ENCODE measurements around the gene RAP2B. TPM values are rescaled to one million over a fixed set of nuclear protein-coding genes. Genes with fewer than 3 reads are reported as not detected.

The RAP2B gene
- polyA plus RNA-seq, 1 donor from 2014 or later, result 3.9 TPM

DNA sequence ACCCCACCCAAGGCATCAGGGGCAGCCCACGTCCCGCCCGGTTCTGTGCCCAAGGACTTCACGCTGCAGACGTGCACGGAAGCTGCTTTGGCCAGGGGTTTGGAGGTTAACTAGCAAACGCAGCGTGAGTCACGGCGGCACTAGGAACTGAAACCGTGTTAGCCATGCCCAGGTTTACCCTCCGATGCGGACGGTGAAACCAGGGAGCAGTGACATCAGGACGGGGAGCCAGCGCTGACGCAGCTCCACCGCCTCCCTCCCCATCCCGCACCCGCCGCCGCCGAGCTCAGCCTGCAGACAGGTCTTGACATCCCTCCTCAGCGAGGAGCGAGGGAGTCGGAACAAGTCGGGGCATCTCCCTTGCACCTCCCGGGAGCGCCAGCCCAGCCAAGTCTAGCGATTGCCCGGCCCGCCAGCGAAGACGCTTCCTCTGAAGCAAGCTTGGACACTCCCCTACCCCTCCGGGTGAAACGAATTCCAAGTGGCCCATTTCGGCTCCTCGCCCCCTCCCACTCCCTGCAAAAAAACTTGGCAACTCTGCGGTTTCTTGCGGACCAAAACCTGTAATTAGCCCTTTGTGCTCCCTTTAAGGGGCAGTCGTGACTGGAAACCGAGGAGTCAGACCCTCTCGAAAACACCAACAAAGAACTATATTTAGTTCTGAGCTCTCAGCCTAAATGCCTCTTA lies 1.4 kb upstream of the RAP2B start:
- Histone ChIP-seq H3F3A (ENCODE audit: insufficient read depth, low read length, poor library complexity, severe bottlenecking) (no peaks in the 10 kb centered on the region), H3K27me3 (ENCODE audit: insufficient read depth, low read depth, low read length) (no peaks in the 10 kb centered on the region), H3K9me2 (ENCODE audit: insufficient read depth, low read length) (no peaks in the 10 kb centered on the region), H3K27ac (ENCODE audit: low read length) (no peak overlapping the region), H3K4me2 (ENCODE audit: low read length) (peak overlapping the region; percentile 90), H4K20me1 (ENCODE audit: insufficient read depth) (no peaks in the 10 kb centered on the region), H3K9ac (ENCODE audit: low read length) (peak overlapping the region; percentile 38), H3K36me3 (ENCODE audit: insufficient read depth, low read length) (no peaks in the 10 kb centered on the region), H3K9me3 (ENCODE audit: low read length) (no peaks in the 10 kb centered on the region), H3K4me3 (ENCODE audit: low read length) (peak overlapping the region; percentile 91), H2AFZ (ENCODE audit: low read depth, low read length) (peak overlapping the region; percentile 37), H3K79me2 (replicated peaks; ENCODE audit: insufficient read depth, low read length) (peaks cover 25% of the 10 kb centered on the region)
- peak; percentile 24 for TF ChIP-seq SMC3 (conservative IDR thresholded peaks at IDR 0.05; ENCODE audit: poor library complexity)
- no peak for TF ChIP-seq RAD21 (conservative IDR thresholded peaks at IDR 0.05)
- TF ChIP-seq EP300 (conservative IDR thresholded peaks at IDR 0.05; ENCODE audit: poor library complexity, severe bottlenecking), result peak; percentile 14

DNA sequence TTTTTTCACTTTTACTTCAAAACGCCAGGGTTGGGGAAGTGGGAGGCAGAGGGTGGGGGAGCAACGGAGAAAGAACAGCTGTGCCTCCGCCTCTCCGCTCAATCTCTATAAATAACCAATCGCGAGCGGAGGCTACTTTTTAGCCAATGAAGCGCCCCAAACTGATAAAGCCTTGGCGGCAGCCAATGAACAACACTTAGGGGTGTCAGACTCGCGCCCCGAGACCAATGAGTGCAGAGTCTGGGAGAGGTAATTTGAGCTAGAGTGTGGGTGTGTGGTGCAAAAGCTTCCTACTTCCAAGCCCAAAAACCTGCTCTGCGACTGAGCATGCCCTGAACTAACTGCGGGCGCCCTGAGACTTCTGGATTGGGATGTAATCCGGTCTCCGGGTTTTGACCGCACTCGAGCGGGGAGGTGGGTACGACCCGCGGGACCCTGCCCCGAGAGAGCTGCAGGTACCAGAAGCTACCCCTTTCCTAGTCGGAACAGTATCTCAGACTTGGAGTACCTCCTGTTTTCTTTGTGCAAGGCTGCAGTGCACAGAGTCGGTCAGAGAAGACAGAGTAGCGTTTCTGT lies 800 bp upstream of the RAP2B start:
- Histone ChIP-seq H3K27me3 (ENCODE audit: insufficient read depth, low read depth, low read length) (no peaks in the 10 kb centered on the region), H3K4me3 (ENCODE audit: low read length) (peak overlapping the region; percentile 91), H3K9me3 (ENCODE audit: low read length) (no peaks in the 10 kb centered on the region), H4K20me1 (ENCODE audit: insufficient read depth) (no peaks in the 10 kb centered on the region), H3K9me2 (ENCODE audit: insufficient read depth, low read length) (no peaks in the 10 kb centered on the region), H3K27ac (ENCODE audit: low read length) (peak overlapping the region; percentile 28), H3K4me2 (ENCODE audit: low read length) (peak overlapping the region; percentile 90), H3K79me2 (replicated peaks; ENCODE audit: insufficient read depth, low read length) (peaks cover 29% of the 10 kb centered on the region), H3K36me3 (ENCODE audit: insufficient read depth, low read length) (no peaks in the 10 kb centered on the region), H2AFZ (ENCODE audit: low read depth, low read length) (peak overlapping the region; percentile 74), H3F3A (ENCODE audit: insufficient read depth, low read length, poor library complexity, severe bottlenecking) (no peaks in the 10 kb centered on the region), H3K9ac (ENCODE audit: low read length) (peak overlapping the region; percentile 49)
- TF ChIP-seq, protein P1, sequence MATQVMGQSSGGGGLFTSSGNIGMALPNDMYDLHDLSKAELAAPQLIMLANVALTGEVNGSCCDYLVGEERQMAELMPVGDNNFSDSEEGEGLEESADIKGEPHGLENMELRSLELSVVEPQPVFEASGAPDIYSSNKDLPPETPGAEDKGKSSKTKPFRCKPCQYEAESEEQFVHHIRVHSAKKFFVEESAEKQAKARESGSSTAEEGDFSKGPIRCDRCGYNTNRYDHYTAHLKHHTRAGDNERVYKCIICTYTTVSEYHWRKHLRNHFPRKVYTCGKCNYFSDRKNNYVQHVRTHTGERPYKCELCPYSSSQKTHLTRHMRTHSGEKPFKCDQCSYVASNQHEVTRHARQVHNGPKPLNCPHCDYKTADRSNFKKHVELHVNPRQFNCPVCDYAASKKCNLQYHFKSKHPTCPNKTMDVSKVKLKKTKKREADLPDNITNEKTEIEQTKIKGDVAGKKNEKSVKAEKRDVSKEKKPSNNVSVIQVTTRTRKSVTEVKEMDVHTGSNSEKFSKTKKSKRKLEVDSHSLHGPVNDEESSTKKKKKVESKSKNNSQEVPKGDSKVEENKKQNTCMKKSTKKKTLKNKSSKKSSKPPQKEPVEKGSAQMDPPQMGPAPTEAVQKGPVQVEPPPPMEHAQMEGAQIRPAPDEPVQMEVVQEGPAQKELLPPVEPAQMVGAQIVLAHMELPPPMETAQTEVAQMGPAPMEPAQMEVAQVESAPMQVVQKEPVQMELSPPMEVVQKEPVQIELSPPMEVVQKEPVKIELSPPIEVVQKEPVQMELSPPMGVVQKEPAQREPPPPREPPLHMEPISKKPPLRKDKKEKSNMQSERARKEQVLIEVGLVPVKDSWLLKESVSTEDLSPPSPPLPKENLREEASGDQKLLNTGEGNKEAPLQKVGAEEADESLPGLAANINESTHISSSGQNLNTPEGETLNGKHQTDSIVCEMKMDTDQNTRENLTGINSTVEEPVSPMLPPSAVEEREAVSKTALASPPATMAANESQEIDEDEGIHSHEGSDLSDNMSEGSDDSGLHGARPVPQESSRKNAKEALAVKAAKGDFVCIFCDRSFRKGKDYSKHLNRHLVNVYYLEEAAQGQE (IDR thresholded peaks at IDR 0.05; ENCODE audit: borderline replicate concordance), result no peak
- TF ChIP-seq SMC3 (conservative IDR thresholded peaks at IDR 0.05; ENCODE audit: poor library complexity) (no peak), MXI1 (conservative IDR thresholded peaks at IDR 0.05; ENCODE audit: poor library complexity, severe bottlenecking) (no peak), EZH2 (IDR thresholded peaks at IDR 0.05; ENCODE audit: borderline replicate concordance, insufficient read depth, low read length, poor library complexity, severe bottlenecking) (no peak), TAF1 (IDR thresholded peaks at IDR 0.05; ENCODE audit: low read depth) (no peak), RAD21 (conservative IDR thresholded peaks at IDR 0.05) (no peak), EP300 (conservative IDR thresholded peaks at IDR 0.05; ENCODE audit: poor library complexity, severe bottlenecking) (no peak)
- TF ChIP-seq, protein P2, sequence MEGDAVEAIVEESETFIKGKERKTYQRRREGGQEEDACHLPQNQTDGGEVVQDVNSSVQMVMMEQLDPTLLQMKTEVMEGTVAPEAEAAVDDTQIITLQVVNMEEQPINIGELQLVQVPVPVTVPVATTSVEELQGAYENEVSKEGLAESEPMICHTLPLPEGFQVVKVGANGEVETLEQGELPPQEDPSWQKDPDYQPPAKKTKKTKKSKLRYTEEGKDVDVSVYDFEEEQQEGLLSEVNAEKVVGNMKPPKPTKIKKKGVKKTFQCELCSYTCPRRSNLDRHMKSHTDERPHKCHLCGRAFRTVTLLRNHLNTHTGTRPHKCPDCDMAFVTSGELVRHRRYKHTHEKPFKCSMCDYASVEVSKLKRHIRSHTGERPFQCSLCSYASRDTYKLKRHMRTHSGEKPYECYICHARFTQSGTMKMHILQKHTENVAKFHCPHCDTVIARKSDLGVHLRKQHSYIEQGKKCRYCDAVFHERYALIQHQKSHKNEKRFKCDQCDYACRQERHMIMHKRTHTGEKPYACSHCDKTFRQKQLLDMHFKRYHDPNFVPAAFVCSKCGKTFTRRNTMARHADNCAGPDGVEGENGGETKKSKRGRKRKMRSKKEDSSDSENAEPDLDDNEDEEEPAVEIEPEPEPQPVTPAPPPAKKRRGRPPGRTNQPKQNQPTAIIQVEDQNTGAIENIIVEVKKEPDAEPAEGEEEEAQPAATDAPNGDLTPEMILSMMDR (IDR thresholded peaks at IDR 0.05; ENCODE audit: poor library complexity, severe bottlenecking), result no peak

Data from neural cell (in vitro differentiated cells).